Stomach smooth muscle (tissue), 2 donors: ENCODE data around the gene MRPL19.

ENCODE experiments used
- H3K27ac ChIP-seq: one replicate; pipeline ENCODE4 v1.7.0; 2013; ENCODE audit warnings: mild to moderate bottlenecking, low read length, inconsistent platforms
- H3K27me3 ChIP-seq, 2 donors: one replicate each; pipeline ENCODE4 v1.7.0; 2013; ENCODE audit warnings: low read length in 2 of 2; ENCODE audit not compliant: insufficient read depth in 2 of 2, control insufficient read depth in 1 of 2
- H3K36me3 ChIP-seq, 2 donors: one replicate each; pipeline ENCODE4 v1.7.0; 2013; ENCODE audit warnings: low read length in 2 of 2; ENCODE audit not compliant: control insufficient read depth in 2 of 2, insufficient read depth in 2 of 2
- H3K4me1 ChIP-seq: one replicate; pipeline ENCODE4 v1.7.0; 2013; ENCODE audit warnings: low read length; ENCODE audit not compliant: control insufficient read depth, insufficient read depth
- H3K4me3 ChIP-seq, 2 donors: one replicate each; pipeline ENCODE4 v1.7.0; 2013; ENCODE audit warnings: low read length in 2 of 2
- H3K9ac ChIP-seq, 2 donors: one replicate each; pipeline ENCODE4 v1.7.0; 2013; ENCODE audit warnings: low read length in 2 of 2, mild to moderate bottlenecking in 1 of 2
- H3K9me3 ChIP-seq, 2 donors: one replicate each; pipeline ENCODE4 v1.7.0; 2013; ENCODE audit warnings: low read length in 2 of 2; ENCODE audit not compliant: control insufficient read depth in 2 of 2
- donor health status: healthy.
- donor health status: Pancreatic carcinoma.

Gene MRPL19

DNA sequence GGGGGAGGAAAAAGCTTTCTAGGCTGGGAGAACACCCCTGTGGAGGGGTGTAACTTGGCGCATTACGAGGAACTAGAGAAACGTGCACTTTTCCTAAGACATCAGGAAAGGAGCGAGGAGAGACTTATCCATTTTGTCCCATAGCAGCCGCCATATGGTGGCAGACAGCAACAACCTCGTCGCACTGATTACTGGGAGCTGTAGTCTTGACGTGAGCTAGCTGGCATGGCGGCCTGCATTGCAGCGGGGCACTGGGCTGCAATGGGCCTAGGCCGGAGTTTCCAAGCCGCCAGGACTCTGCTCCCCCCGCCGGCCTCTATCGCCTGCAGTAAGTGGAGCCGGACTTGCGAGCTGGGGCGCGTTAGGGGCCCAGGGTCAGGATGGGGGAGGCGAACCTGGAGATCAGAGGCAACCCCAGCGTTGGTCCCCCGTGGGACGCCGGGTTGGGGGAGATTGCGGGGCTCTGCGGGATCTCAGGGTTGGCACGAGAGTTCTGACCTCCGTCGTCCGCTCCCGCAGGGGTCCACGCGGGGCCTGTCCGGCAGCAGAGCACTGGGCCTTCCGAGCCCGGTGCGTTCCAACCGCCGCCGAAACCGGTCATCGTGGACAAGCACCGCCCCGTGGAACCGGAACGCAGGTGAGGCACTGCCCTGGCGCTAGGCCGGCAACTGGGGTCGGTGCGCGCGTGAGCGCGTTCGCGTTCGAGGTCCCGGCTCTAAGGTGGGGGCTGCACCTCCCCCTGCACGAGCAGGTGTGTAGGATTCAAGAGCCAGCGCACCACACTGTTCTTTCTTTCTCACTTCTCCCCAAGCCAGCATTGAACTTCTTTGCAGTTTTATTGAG lies at the start of gene MRPL19:
Gene MRPL19, plus strand, starts transcription at position 201 of the 843 bp plus-strand sequence. Its CDS starts 25 bp downstream, at position 226.
- Histone ChIP-seq H3K4me1 (peaks cover 5% of the 10 kb centered on the region), H3K27ac (peak within 1 kb of the TSS; percentile 55), H3K4me3 (peak within 1 kb of the TSS; percentile 92 to 96), H3K27me3 (no peaks in the 10 kb centered on the region), H3K9ac (peak within 1 kb of the TSS; percentile 83 to 88), H3K36me3 (peaks cover 12 to 14% of the 10 kb centered on the region in 2 donors), H3K9me3 (no peaks in the 10 kb centered on the region)

DNA sequence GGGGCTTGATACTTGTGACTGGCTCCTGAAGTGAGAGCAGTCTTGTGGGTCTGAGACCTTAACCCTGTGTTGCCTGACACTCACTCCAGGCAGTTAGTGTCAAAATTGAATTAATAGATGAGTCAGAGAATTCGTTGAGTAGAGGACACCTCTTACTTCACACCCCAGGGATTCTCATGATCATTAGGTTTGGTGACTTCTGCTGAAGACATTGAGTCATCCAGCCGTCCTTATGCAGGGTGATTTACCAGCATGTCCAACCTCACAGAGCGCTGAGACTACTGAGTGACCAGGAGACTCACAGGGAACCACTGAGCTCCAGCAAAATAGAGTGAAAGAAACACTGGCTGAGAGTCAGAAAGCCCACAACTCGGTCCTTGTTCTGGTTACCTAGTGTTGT lies 49.8 kb upstream of the MRPL19 start:
- no peak overlapping the region for H3K27ac ChIP-seq
- no peak overlapping the region for H3K9ac ChIP-seq
- no peaks in the 10 kb centered on the region for H3K4me1 ChIP-seq
- no peak overlapping the region for H3K4me3 ChIP-seq
- H3K27me3 ChIP-seq = no peaks in the 10 kb centered on the region
- no peaks in the 10 kb centered on the region for H3K36me3 ChIP-seq
- peaks cover 0 to 4% of the 10 kb centered on the region in 2 donors for H3K9me3 ChIP-seq

DNA sequence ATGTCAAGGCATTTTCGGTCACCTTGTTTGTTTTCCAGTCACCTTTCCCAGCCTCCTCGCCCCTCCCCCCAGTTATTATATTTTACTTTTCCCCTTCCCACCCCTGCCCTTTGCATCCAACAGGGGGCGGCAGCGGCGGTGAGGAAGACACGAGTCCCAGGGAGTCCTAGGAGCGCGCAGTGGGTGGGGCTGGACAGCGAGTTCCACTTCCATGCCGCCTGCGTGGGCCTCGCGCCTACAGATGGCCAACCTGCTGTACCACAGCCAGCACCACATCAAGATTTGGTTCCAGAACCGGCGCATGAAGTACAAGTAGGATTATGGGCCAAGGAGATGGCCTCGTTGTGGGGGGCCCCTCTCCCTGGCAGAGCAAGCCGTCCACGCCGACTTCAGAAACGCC lies 48.6 kb upstream of the MRPL19 start:
- no peak overlapping the region for H3K4me3 ChIP-seq
- no peak overlapping the region for H3K9ac ChIP-seq
- H3K27me3 ChIP-seq = no peaks in the 10 kb centered on the region
- no peaks in the 10 kb centered on the region for H3K4me1 ChIP-seq
- peaks cover 0 to 4% of the 10 kb centered on the region in 2 donors for H3K9me3 ChIP-seq
- H3K36me3 ChIP-seq = no peaks in the 10 kb centered on the region
- H3K27ac ChIP-seq = no peak overlapping the region

DNA sequence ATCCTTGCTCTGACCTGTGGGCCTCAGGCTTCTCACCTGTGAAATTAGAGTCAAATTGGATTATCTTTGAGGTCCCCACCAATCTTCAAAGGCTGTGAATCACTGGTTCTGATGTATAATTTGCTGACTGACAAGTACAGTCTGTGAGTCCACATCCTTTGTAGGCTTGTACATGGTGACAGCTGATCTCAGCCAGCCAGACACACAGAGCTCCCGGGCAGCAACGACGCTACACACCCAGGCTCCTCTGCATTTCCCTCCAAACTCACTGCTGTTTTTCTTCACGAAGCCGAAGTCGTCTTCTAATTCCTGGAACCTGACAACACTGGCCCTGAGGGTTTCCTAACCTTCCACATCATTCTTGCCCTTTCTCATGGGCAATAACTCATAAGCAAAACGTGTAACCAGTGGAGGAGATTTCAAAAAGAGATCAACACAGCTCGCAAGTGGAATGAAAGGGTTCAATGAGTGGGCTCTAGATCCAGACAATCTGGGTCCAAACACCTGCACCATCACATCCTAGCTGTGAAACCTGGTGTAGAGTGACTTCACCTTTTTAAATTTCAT lies 47.9 kb upstream of the MRPL19 start:
- Histone ChIP-seq H3K27ac (no peak overlapping the region), H3K9me3 (peaks cover 0 to 4% of the 10 kb centered on the region in 2 donors), H3K36me3 (no peaks in the 10 kb centered on the region)

DNA sequence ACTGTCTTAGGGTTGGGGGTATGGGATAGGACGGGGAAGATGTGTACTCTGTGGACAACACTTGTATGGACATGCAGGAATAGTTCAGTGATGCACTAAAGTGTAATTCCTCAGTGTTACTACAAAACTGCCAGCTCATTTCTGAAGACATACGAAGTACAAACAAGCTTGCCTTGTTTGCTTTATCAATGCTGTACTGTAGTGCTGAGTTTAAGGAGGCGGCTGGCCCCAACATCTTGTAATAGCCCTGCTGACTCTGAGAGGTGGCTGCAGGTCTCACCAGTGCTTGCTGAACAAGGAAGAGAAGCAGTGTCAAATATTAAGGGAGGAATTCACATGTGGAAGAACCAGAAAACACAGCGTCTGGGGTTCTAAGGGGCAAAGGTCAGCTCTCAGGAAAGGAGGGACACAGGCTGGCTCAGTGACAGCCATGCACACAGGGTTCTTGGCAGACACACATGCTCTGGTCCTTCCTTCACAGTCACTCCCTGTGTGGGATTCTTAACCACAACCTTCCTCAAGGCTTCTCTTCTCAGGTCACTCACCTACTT lies 46.0 kb upstream of the MRPL19 start:
- Histone ChIP-seq H3K4me1 (no peaks in the 10 kb centered on the region), H3K27me3 (peaks cover 4 to 5% of the 10 kb centered on the region in 2 donors), H3K9ac (no peak overlapping the region), H3K9me3 (peaks cover 4% of the 10 kb centered on the region in 2 donors), H3K4me3 (no peak overlapping the region), H3K27ac (no peak overlapping the region), H3K36me3 (no peaks in the 10 kb centered on the region)

More for the DNA sequence above, 47.9 kb upstream of the MRPL19 start:
- no peak overlapping the region for H3K4me3 ChIP-seq
- no peaks in the 10 kb centered on the region for H3K27me3 ChIP-seq
- no peak overlapping the region for H3K9ac ChIP-seq
- no peaks in the 10 kb centered on the region for H3K4me1 ChIP-seq

DNA sequence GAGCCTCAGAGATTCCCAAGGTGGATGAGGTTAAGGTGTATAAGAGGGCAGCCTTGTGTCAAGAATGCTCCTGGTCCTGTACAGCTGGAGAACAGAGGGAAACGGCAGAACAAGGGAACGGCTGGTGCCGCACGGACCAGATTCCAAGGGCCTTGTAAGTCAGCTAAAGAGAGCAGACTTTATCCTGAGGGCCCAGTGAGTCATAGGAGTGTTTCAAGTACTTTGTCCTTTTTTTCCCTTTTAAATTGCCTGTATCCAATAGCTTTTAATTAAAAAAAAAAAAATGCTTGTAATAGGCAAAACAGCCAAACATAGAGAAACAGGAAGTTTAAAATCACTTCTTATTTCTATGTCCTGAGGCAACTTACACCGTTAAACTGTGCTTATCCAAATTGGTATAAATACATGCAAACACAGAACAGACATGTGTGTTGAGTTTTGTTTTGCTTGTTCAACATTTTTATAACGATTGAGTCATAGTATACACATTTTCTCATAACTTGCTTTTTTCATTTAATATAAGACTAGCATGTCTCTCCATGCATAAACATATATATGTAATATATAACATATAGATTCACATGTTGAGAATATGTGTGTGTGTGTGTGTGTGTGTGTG lies 43.8 kb upstream of the MRPL19 start:
- peaks cover 4 to 5% of the 10 kb centered on the region in 2 donors for H3K9me3 ChIP-seq
- no peaks in the 10 kb centered on the region for H3K4me1 ChIP-seq
- H3K36me3 ChIP-seq = no peaks in the 10 kb centered on the region
- no peak overlapping the region for H3K4me3 ChIP-seq
- H3K27ac ChIP-seq = no peak overlapping the region
- peaks cover 10 to 13% of the 10 kb centered on the region in 2 donors for H3K27me3 ChIP-seq
- H3K9ac ChIP-seq = no peak overlapping the region

DNA sequence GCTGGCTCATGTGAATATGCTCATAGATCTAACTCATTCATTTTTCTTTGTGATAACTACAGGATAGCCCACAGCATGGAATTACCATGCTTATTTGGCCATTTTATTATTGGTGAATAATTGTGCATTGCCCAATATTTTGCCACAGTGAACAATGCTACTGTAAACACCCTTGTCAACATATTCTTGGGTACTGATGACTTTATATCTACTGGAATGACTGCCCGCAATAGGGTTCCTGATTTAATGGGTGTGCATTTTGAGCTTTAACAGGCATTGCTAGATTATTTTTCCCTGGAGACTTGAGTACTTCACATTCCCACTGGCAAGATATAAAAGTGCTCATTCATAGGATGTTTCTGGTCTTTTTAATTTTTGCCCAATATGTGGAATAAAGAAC lies 43.1 kb upstream of the MRPL19 start:
- H3K36me3 ChIP-seq = no peaks in the 10 kb centered on the region
- H3K9me3 ChIP-seq = peaks cover 4 to 5% of the 10 kb centered on the region in 2 donors
- H3K4me3 ChIP-seq = no peak overlapping the region
- no peak overlapping the region for H3K9ac ChIP-seq
- peaks cover 12 to 16% of the 10 kb centered on the region in 2 donors for H3K27me3 ChIP-seq
- no peak overlapping the region for H3K27ac ChIP-seq
- no peaks in the 10 kb centered on the region for H3K4me1 ChIP-seq

DNA sequence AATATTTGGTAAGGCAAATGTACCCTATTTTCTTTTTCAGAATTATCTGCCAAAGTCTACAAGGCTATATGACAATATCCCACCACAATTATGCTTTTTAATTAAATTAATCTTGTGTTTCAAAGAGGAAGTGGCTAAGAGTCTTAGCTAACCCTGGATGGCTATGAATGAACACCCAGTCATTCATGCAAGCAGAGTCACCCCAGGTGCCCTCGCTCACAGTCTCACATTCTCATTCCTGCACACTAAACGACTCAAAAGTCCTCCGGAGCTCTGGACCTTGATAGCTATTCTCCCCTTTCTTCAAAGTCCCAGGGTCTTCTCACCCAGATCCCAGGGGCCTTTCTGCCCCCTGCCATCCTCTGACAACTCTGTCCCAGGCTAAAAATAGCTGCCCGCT lies 42.1 kb upstream of the MRPL19 start:
- Histone ChIP-seq H3K9me3 (peaks cover 4 to 5% of the 10 kb centered on the region in 2 donors), H3K4me3 (no peak overlapping the region), H3K27ac (no peak overlapping the region), H3K36me3 (no peaks in the 10 kb centered on the region), H3K27me3 (peaks cover 21 to 24% of the 10 kb centered on the region in 2 donors), H3K9ac (no peak overlapping the region), H3K4me1 (no peaks in the 10 kb centered on the region)

DNA sequence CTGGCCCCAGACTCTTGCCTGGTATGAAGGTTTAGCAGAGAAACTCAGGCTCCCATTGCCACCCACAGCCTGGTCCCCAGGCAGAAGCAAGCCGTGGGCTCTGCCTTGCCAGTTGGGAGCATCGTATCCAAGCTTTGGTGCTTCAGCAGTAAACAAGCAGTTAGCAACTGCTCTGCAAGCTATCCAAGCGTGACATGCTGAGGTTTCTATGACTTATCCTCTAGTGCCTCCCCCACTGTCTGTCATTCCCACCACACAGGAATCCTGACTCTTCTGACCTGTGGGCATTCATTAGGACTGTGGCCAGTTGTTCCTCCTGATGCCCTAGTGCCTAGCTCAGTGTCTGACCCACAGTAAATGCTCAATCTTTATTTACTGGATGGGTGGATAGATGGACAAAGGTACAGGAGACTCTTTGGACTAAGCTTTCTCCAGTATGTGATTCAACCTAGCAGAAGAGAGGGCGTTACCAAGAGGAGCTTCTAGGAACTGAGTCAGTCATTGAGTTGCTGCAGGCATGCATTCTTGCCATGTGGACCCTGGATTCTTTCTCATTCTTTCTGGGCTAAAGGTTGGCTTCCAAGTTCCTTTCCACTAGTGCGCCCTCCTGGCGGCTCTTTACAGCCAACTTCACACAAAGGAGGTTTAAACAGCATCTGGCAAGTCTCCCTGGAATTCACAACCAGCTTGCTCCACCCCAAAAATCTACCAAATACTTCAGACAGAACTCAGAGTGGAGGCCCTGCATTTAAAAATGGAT lies 40.6 kb upstream of the MRPL19 start:
- H3K9ac ChIP-seq = no peak overlapping the region
- H3K4me1 ChIP-seq = no peaks in the 10 kb centered on the region
- H3K27me3 ChIP-seq = peaks cover 27 to 29% of the 10 kb centered on the region in 2 donors
- no peaks in the 10 kb centered on the region for H3K36me3 ChIP-seq
- H3K4me3 ChIP-seq = no peak overlapping the region
- peaks cover 3 to 5% of the 10 kb centered on the region in 2 donors for H3K9me3 ChIP-seq
- H3K27ac ChIP-seq = no peak overlapping the region

DNA sequence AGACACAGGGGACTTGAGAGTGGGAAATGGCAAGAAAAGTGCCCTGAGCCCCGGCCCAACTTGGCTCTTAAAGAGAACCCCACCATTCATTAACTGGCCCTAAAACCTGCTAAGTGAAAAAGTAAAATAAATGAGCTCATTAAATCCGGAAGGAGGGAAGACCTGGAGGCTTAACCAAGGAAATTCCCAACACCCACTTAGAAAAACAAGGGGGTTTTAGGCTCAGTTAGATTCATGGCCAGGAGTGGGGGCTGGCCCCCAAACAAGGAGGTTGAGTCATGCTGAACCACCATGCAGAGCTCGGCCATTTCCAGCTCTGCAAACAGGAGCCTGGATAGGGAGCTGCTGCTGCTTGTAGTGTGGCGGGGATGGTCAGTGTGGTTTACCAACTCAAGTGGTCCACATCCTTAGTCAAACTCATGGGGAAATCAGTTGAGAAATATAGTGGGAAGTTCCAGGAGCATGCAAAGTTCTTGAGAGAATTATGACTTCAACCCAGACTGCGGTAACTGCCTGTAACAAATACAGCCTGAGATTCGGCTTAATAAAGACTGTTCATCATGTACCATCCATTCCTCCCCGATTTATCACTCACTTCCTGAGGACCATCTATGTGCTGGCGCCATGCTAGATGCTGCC lies 39.7 kb upstream of the MRPL19 start:
- Histone ChIP-seq H3K9ac (no peak overlapping the region), H3K4me1 (no peaks in the 10 kb centered on the region), H3K36me3 (no peaks in the 10 kb centered on the region), H3K27me3 (peaks cover 29 to 31% of the 10 kb centered on the region in 2 donors), H3K4me3 (no peak overlapping the region), H3K27ac (no peak overlapping the region), H3K9me3 (peaks cover 5% of the 10 kb centered on the region in 2 donors)
